ENCODE measurements around the gene APOBEC3C.
"Not testable (repeated sequence)": the region's sequence is repeated elsewhere in the genome, so short reads cannot be mapped to it uniquely, and the experiment has no call there.

Gene APOBEC3C

DNA sequence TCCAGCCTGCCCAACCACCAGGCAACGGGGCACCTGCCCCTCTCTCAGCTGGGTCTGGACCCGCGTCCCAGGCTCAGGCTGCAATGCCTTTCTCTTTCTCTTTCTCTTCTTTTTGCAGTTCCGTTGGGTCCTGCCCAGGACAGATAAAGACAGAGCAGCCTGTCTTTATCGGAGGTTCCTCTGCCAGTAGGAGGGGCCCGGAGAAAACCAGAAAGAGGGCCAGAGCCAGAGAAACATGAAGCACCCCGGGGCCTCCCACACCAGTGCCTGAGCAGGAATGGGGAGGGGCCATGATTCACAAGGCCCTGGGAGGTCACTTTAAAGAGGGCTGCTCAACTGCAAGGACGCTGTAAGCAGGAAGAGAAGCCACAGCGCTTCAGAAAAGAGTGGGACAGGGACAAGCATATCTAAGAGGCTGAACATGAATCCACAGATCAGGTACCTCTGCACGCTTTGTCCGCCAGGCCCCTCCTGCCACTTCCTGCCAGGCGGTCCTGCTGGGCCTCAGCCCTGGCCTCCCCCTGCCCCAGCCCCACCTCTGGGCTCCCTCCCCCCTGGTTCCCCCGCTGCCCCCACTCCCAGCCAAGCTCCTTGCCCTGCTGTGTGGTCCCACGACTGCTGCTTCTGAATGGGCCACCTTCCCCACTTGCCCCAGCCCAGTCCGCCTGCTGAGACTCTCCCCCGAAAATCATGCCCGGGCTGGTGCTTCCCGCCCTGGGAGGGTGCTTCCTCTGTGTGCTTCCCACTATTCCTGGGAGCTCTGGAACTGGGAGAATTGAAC is at the start of gene APOBEC3C:
Gene APOBEC3C, plus strand, starts transcription at position 316 of the 781 bp plus-strand sequence. Its CDS starts 106 bp downstream, at position 422.
- peak; percentile 83 to 84 for DNase-seq

DNA sequence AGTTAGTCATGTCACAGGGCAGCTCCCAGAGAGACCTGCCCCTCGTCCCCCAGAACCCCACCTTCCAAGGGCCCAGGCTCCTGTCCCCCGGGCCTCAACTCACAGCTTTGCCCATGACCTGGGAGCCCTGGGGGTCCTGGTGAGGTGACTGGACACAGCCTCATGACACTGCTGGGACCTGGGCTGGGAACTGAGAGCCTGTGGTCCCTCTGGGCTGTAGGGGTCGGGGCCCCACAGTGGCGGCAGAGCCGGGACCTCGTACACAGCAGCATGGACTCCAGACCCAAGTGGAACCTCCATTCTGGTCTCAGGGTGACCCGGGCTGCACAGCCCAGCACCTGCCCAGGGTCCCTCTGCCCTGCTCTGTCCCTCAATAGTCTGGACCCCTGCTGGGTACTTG is 49.8 kb upstream of the APOBEC3C start:
- no peak for DNase-seq

DNA sequence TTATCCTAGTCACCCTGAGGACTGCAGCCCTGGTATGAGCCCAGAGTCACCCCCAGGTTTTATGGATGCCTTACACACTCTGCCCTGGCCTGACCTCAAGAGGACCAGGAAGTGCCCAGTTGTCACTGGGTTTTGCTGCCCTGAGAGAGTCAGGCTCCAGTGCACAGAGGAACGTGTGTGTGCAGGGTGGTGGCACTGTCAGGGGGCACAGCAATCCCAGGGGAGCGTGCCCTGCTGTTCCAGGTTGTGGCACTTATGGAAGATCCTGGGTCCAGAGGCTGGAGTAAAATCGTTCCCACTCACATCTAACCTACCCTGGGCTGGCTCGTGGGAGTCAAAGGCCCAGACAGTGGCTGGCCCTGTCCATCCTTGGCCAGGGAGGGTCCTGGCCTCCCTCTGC is 49.1 kb upstream of the APOBEC3C start:
- DNase-seq: no peak

DNA sequence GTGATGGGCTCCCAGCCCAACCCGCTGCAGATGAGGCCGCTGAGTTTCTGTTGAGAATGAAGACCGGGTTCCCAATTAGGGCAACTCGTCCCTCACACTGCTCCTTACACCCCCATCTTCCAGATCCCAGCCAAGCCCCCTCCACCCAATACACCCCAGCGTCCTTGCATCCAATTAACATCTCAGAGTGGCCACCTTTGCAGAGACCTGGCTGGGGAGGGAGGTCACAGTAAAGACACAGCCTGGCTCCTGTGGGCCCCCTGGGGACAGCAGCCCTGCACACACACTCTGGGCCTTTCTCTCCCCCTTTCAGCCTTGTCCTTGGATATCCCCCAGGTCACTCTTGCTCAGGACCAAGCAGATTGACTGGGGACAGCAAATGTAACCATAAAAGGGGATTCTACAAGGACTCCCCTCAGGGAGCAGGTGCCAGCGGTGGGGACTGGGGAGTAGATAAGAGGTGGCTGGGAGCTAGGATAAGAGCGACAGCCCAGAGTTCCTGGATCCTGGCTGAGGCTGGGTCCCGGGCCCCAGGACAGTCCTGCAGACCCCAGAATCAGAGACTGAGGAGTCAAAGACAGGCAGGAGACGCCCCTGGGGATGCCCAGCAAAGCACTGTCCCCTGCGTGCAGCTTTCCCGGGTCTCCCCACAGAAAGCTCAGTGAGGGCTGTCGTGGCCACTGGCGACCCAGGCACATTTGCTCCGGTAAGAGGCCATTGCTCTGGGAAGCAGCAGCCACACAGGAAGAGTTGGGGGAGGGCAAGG is 48.3 kb upstream of the APOBEC3C start:
- no peak for DNase-seq

DNA sequence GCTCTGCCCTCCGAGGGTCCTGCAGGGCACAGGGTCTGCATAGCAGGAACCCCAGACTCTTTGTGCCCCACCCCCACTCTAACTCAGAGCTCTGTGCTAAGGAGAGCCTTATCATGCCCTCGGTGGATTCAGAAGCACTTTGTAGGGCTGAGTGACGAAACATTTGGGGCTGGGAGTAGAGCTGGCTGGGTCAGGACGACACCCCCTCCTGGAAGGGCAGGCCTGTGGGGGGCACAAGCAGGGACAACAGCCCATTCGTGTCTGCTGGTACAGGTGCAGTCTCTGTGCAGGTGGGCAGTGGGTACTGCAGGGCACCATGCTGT is 47.7 kb upstream of the APOBEC3C start:
- no peak for DNase-seq

DNA sequence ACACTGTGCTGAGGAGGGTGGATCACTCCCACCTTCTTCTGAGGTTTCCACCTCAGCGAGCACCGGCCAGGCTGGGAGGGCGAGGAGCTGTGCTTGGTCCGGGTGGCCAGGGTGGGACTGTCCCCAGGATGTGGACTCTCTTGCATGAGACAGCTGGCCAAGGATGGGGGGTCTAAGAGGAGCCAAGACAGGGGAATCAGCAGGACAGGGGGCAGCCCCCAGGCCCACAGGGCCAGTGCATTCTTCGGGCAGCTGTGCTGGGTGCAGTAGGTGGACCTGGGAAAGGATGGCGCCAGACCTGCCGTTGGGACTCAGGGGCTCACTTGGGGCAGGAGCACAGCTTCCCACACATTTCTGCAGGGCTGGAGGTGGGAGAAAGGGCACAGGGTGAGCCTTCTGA is 47.1 kb upstream of the APOBEC3C start:
- DNase-seq: no peak

DNA sequence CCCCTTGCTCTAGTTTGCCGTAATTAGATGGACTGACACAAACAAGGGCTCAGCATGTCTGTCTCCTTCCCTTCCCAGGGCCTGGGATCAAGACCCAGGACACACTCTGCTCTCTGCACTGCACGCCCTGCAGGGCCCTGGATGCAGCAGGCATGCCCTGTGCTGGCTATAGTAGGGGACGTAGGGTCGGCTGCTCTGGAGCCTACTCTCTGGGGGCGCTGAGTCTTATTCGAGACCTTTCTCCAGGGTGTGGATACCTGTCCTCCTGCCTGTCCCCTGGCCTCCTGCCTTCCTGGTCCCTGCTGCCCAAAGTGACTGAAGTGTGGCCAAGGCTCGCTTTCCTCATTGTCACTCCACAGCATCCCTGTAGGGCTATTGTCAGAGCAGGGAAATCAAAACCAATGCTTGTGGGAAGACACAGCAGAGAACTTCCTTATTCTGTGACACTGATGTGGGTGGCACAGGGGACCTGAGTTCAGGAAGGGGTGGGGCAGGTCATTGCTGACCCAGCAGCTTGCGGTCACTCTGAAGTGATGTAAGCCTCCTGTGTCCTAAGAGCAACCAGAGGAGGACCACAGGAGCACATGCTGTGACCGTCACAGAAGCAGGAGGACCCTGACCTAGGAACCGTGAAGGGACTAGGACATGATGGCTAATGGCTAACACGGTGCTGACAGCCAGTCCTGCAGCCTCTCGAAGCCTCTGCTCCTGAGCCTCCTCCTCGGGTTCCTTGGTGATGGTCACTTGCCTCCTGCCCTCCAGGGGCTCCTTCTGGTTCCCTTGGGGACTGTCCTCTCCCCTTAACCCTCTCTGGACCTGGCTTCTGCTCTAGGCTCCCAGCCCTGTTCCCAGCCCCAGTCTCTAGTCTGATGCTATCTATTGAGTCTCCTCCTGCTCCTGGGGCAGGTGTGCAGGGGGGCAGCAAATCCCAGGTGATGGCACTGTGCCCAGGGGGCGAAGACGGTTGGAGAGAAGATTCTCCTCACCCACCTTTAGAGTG is 46.3 kb upstream of the APOBEC3C start:
- peak in 1 of 2 donors; percentile 83 for DNase-seq

DNA sequence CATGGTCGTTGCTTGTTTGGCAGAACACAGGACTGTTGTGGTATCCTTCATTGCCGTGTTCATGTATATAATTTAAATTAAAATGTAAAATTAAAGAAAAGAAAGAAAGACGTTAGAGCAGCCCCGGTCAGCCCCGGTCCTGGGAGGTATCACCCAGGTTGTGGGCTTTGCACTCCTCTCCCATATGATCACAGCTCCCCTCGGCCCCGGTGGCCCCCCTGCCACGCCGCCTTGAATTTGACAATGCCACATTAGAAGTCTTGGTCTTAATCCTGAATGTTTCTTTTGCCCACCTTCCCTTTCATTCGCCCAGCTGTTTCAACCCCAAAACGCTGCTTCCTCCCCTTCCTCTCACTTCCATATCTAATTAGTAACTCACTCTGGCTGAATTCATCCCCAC is 45.3 kb upstream of the APOBEC3C start:
- no peak for DNase-seq

DNA sequence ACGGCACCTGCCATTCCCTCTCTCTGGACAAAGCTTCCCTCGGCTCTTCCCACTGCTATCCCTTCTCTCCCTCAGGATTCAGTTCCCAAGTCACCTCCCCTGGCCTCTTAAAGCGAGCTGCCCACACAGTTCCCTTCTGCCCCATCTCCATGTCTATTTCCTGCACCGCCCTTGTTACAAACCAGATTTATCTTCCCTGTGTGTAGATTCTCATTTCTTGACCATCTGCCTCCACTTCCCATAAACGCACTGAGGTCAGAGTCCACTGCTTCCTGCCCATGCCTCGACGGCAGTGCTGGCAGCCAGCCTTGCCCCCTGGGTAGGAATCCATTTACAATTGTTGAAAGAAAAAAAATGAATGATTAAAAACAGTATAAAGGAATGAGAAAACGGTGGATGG is 43.5 kb upstream of the APOBEC3C start:
- DNase-seq: no peak

DNA sequence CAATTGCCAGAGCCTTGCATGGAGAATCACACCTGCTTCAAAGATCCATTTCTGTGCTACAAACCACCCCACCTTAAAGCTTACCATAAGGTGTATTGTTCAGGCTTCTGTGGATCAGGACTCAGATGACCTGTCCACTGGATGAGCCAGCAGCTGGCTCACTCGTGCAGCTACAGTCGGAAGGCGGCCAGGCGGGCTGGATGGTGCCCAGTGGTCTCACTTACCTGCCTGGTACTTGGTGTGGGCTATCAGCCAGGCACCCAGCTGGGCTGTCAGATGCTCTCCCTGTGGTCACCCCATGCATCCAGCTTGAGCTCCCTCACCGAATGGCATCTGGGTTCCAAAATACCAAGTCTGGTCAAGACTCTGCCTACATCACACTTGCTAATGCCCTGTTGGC is 42.9 kb upstream of the APOBEC3C start:
- no peak for DNase-seq

DNA sequence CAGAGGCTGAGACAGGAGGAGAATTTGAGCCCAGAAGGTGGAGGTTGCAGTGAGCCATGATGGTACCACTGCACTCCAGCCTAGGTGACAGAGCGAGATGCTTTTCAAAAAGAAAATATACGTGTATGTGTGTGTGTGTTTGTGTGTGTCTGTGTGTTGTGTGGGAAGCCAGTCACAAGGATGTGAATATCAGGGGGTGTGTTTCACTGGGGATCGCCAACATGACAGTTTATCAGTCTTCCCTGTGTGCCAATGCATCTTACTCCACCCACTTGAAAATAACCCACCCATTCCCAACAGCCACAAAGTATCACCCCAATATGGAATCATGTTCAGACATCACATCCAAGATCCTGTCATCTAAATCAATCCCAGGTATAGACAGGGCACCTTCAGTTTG is 42.3 kb upstream of the APOBEC3C start:
- DNase-seq: no peak

DNA sequence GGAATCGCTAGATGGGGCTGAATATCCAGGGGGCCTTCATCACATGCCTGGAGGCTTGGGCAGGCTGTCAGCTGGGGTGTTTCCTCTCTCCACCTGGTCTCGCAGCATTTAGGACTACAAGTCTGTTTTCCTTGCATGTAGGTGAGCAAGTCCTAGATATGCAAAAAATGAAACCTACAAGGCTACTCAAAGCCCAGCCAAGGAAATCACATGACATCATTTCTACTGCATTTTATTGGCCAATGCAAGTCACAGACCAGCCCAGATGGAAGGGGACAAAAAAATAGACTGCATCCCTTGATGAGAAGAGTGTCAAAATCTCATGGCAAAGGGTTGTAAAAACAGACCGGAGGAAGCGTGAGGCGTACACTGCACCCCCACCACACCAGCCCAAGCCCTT is 41.5 kb upstream of the APOBEC3C start:
- no peak for DNase-seq

DNA sequence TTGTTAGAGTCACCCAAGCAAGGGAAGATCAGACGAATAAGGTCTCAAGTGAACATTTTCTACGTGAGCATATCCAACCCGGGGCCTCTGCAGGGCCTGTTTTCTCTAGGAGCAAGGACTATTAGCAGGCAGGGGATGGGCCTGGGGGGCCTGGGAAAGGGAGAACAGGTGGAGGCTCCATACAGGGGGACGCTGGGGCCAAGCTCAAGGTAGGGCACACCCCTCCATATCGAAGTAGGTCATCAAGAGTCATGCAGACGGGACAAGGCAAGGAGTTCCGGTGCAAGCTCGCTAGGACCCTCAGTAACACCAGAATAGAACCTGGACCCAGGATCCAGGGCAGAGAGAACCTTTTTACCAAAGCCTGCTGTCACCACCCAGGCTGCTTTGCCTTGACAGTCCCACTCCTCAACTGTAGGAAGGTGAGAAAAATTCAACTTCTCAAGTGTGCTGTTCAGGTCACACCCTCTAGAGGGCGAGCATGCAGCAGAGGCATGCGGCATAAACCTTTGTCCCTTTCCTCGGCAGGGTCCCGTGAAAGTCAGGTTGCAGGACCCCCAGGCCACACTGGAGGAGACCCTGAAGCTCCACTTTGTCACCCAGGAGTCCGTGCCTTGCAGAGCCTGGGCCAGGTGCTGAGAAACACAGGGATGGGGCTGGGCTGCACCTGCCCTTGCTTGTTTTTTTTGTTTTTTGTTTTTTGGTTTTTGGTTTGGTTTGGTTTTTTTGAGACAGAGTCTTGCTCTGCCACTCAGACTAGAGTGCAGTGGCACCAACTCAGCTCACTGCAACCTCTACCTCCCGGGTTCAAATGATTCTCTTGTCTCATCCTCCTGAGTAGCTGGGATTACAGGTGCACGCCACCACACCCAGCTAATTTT is 40.5 kb upstream of the APOBEC3C start:
- peak; percentile 53 to 65 for DNase-seq

DNA sequence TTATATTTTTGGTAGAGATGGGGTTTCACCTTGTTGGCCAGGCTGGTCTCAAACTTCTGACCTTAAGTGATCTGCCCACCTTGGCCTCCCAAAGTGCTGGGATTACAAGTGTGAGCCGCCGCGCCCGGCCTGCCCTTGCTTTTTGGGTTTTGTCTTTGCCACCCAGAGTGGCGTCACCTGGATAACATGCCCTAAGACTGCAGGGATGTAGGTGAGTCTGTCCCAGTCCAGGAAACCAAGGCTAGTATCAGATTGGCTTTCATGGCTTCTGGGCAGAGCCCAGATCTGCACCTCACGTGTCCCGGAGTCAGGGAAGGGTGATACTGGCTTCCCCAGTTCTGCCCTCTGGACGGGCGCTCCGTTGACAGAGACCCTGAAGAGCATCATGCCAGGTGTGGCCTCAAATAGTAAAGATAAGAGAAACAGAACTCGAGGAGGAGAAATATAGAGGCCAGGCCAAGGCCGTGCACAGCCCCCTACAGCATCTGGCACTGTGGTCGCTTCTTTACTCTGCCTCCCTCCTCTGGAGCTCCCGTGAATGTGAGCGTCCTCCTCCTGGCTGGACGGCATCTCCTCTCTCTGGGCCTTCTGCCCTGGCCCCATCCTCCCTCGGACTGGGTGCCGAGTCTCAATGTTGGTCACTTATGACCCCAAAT is 39.8 kb upstream of the APOBEC3C start:
- no peak for DNase-seq

DNA sequence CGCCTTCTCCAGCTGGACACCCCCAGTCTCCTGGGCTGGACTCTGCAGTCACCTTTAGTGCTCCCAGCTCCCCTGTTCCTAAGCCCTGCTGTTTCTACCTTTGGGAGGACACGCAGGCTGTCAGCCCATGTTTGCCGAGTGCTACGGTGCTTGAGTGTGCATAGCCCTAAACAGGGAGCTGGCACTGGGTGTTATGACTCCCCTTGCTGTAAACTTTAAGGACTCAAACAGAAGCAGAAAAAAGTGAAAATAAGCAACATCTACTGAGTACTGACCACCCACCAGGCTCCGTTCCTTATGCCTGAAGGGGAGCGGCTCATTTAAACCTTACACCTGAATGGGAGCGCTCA is 39.3 kb upstream of the APOBEC3C start:
- no peak for DNase-seq

DNA sequence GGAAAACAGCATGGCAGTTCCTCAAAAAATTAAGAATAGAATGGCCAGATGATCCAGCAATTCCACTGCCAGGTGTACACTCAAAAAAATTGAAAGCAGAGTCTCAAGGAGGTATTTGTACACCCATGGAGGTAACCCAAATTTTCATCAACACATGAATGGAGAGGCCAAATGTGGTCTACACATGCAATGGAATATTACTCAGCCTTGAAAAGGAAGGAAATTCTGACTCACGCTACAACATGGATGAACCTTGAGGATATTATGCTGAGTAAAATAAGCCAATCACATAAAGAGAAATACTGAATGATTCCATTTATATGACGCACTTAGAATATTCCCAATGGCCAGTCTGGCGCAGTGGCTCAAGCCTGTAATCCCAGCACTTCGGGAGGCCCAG is 36.8 kb upstream of the APOBEC3C start:
- DNase-seq: not testable (repeated sequence)

DNA sequence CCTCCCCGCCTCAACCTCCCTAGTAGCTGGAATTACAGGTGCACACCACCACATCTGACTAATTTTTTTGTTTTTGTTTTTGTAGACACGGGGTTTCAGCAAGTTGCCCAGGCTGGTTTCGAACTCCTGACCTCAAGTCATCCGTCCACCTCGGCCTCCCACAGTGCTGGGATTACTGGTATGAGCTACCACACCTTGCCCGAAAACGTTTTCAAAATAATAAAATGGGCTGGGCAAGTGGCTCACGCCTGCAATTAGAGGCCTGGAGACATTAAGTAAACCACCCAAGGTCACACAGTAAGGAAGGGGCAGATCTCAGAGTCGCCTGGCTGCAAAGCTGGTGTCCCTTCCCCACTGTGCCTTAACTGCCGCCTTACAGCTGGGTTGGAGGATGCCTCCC is 33.5 kb upstream of the APOBEC3C start:
- not testable (repeated sequence) for DNase-seq

DNA sequence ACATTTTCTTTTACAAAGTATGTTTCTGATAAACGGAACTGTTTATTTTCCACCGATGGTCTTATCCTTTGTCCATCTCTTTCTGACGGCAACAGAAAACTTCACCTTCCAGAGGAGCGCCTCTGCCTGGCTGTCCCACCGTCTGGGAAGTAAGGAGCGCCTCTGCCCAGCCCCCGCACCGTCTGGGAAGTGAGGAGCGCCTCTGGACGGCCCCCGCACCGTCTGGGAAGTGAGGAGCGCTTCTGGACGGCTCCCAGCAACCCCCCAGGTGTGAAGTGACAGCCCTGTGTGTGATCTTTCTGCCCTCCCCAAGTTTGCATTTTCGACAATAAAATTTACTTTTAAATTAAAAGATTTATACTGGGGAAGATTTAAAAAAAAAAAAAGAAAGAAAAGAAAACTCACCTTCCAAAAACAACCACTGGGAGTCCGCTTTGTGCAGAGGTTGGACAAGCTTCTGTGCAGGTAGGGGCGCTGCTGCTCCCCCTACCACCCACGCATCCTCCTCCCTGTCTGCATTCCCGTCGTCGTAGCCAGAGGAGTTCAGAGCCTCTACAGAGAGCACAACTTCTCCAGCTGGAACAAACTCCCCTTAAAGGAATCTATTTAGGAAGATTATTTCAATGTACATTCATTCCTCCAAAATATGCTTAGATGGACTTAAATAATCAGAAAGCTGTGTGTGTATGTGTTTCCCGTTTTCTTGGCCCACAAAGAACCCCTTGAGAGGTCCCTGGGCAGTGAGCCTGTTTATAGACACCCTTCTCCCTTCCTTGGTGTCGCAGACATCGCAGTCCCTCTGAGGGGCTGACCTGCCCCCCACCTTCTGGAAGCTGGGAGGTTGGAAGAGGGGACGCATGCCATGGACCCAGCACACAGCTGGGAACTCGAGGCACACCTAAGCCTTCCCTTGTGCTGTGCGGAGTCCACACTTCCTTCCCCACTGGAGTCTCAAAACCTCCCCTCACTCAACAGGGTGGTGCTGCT is 32.8 kb upstream of the APOBEC3C start:
- no peak for DNase-seq

DNA sequence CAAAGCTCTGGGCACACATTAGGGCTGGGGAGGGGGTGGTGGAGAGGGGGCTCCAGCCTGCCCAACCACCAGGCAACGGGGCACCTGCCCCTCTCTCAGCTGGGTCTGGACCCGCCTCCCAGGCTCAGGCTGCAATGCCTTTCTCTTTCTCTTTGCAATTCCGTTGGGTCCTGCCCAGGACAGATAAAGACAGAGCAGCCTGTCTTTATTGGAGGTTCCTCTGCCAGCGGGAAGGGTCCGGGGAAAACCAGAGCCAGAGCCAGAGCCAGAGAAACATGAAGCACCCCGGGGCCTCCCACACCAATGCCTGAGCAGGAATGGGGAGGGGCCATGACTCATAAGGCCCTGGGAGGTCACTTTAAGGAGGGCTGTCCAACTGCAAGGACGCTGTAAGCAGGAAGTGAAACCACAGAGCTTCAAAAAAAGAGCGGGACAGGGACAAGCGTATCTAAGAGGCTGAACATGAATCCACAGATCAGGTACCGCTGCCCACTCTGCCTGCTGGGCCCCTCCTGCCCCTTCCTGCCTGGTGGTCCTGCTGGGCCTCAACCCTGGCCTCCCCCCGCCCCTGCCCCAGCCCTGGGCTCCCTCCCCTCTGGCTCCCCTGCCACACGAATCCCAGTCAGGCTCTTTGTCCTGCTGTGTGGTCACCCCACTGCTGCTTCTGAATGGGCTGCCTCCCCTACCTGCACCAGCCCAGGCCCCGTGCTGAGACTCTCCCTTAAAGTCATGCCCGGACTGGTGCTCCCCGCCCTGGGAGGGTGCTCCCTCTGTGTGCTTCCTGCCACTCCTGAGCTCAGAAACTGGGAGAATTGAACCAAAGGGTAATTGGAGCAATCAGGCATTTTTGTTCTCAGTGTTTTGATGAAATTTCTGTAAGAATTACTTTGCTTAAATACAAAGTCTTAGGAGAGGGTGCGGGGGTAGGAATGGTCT is 31.8 kb upstream of the APOBEC3C start, which contains the start of gene APOBEC3B:
Gene APOBEC3B, plus strand, starts transcription at position 356 of the 936 bp plus-strand sequence. Its CDS starts 107 bp downstream, at position 463.
- peak; percentile 78 to 86 for DNase-seq

All from CD4-positive, alpha-beta T cell treated with Interleukin-1 beta for 1 hour (primary cell).